AG08396 (cell line): ENCODE data around the gene AMFR.

Experiments used
- DNase-seq: peaks from one replicate; pipeline ENCODE4 v3.0.0; 2012; ENCODE audit warnings: low spot score, mixed read lengths

Gene AMFR

GRCh38 chr16:56425439-56425832, at the start of gene AMFR:
AMFR (minus strand) TSS chr16:56425545; CDS start chr16:56425327, 218 bp downstream.
- peak; percentile 96 for DNase-seq

- DNase-seq: no peak
These were observed 45.3 kb upstream of the AMFR start for GRCh38 chr16:56470666-56471065.

- DNase-seq: no peak
These were observed 44.9 kb upstream of the AMFR start for GRCh38 chr16:56470232-56470631.

GRCh38 chr16:56469748-56470147, 44.4 kb upstream of the AMFR start:
- DNase-seq: no peak

DNA sequence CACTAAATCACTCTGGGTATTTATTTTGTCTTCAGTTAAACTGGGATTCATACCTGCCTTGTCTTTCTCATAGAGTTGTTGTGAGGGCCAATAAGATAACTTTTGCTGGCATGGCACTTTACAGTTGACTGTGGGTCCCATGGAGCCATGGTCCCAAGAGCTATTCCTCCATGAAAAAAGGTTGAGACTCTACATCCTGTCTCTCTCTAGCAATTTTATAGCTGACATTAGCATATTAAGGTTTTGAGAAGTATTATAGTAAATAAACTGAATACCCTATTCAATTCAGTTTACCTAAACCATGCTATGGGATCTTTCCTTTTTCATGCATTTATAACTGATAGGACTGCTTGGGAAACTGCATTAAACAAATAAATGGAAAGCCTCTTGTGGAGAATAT, 43.5 kb upstream of the AMFR start:
- DNase-seq: no peak

GRCh38 chr16:56466344-56466743, 41.0 kb upstream of the AMFR start:
- DNase-seq: no peak

- DNase-seq: no peak
These were observed 37.8 kb upstream of the AMFR start for GRCh38 chr16:56463153-56463552.

- DNase-seq: no peak
These were observed 36.9 kb upstream of the AMFR start for GRCh38 chr16:56462064-56462796.

- DNase-seq: no peak
These were observed 34.8 kb upstream of the AMFR start for GRCh38 chr16:56460101-56460500.

GRCh38 chr16:56457927-56458470, 32.7 kb upstream of the AMFR start:
- no peak for DNase-seq

- peak; percentile 61 for DNase-seq
These were observed 26.7 kb upstream of the AMFR start for GRCh38 chr16:56451753-56452689.

DNA sequence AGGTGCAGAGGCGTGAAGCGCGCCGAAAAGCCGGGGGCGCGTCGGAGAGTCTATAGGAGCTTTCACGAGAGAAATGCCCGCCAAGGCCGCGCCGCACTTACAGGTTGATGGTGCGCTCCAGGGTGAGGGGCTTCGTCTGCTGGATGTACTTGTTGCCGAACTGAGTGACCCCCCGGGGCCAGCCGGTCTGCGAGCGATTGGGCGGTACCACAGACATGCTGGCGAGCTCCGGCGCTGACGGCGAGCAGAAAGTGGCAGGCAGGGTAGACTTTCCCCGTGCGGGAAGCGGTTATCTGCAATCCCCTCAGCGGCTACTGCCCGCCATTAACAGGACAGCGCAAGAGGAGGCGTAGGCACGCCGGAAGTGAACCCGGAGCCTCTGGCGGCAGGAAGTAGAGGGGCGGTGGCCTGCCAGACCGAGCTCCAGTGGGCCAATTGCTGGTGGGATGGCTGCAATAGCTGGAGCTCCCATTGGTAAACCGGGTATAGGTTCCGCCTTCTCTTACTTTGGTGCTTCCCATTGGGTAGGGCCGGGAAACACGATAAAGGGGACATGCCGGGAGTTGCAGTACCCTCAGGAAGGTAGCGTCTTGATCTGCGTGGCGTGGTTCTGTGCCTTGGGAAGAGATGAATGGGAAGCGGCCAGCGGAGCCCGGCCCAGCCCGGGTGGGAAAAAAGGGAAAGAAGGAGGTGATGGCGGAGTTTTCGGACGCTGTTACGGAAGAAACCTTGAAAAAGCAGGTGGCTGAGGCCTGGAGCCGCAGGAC, 25.8 kb upstream of the AMFR start, which contains the start of the genes NUDT21 and OGFOD1:
NUDT21 (minus strand) TSS at position 347 of the 767 bp plus-strand sequence; CDS start at position 217, 130 bp downstream.
OGFOD1 (plus strand) TSS at position 569 of the 767 bp plus-strand sequence; CDS start at position 628, 59 bp downstream.
- peak; percentile 98 for DNase-seq

- peak; percentile 29 for DNase-seq
These were observed 25.1 kb upstream of the AMFR start for GRCh38 chr16:56450275-56450985.

DNA sequence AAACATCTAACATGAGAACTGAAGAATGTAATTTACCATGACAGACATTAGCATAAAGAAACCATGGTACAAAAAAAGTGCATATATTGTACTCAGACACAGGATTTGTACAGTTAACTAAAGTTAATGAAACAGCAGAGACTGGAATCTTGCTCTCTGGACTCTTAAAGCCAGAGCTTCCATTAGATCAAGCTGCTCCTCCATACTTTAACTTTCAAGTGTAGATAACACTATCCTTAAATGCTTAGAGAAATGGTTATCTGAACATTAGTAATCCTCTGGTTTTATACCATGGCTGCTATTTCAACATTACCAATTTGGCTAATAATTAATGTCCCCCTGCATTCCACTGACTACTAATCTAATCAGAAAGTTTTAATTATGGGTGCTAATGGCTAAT, 22.7 kb upstream of the AMFR start:
- DNase-seq: no peak

- no peak for DNase-seq
These were observed 21.9 kb upstream of the AMFR start for GRCh38 chr16:56447286-56447685.

- no peak for DNase-seq
These were observed 12.7 kb upstream of the AMFR start for GRCh38 chr16:56438038-56438437.

DNA sequence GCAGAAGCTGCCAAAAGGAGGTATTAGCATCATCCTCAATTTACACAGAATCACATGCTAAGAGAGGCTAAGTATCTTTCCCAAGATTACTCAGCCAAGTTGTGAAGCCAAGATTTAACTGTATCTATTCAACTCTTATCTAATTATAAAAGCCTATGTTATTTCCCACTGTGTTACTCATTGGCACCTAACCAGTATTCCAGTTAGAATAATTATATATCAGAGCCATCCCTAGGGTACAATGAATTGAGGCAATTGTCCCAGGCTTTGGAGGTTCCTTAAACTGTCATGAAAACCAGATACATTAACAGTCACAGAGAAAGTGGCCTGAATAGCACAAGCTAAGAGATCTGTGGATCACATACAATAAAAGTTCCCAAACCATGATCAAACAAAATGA, 10.9 kb upstream of the AMFR start:
- no peak for DNase-seq

DNA sequence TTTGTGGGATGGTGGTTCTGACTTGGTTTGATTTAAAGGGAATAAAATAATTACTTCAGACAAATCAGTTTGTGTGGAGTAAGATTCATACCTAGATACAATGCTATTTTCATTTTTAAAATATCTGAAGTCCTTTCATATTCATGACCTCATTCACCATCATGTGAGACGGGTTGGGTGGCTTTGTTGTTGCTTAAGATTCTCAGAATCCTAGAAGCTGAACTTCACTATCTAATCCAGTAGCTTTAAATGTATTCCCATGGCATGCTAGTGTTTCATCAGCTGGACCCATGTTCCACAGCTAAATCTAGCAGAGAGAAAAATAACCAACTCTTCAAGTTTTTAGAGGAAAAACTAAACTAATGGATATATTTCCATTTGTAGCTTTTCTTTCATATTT, 2.7 kb upstream of the AMFR start:
- no peak for DNase-seq

DNA sequence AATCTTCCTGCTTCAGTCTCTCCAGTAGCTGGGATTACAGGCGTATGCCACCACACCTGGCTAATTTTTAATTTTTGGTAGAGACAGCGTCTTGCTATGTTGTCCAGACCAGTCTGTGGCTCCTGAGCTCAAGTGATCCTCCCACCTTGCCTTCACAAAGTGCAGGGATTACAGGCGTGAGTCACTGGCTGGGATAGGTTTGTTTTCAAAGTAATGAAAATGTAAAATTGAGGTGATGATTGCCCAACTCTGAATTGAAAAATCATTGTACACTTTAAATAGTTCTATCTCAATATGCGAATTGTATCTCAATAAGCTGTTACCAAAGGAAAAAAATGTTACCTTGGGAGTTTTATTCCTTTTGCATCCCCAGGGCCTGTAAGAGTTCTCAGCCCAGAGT, 1.2 kb upstream of the AMFR start:
- DNase-seq: no peak

DNA sequence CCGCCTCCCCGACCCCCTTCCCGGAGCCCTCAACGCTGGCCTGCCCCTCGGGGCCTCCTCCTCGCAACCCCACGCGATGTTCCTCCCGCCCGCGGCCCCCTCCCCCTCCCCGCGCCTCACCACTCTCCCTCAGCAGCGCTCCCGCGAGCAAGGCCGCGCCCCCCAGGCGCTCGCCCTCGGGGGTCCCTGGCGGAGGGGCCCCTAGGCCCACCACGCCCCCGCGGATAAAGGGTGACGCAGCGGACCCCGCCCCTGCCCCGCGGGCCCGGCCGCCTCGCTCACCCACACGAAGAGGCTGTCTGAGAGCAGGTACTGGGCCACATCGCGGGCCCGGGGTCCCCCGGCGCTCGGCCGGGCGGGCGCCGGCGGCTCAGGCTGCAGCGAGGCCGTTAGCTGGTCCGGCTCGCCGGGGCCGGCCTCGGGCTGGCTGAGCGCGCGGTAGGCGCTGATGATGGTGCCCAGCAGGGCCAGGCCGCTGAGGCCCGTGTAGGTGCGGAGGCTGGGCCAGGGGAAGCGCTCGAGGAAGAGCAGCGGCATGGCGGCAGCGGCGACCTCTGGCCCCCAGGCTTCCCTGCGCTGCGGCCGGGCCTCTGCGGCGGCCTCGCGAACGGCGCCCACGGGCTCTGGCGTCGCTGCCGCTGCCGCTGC, 430 bp downstream of the AMFR start:
- peak; percentile 48 for DNase-seq

GRCh38 chr16:56424404-56424764, 961 bp downstream of the AMFR start:
- peak; percentile 16 for DNase-seq
